Measurements from ENCODE around the gene PTPRG. TPM values are rescaled to one million over a fixed set of nuclear protein-coding genes. Genes with fewer than 3 reads are reported as not detected.
"Not testable (repeated sequence)": the region's sequence is repeated elsewhere in the genome, so short reads cannot be mapped to it uniquely, and the experiment has no call there.

PTPRG gene
- total and polyA plus RNA-seq, 8 donors: 50.9 to 88.4 (median 54.4) TPM

DNA sequence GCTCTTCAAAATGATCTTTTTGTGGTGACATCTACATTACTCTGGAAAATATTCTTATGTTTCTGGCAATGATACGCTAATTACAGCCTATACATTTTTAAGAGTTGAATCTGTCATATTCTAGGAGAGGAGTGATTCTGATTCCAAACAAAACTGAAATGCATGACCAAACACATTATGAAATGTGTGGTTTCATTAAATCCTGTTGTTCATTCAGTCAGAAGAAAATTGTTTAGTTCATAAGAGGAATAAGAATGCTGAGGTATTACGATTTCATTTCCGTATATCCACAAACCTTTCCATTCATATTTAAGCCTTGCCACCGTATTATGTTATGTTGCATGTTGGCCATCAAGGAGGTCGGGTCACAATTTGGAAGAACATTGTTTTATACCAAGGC lies 466.9 kb downstream of the PTPRG start:
- Histone ChIP-seq H3K27me3 (no peaks in the 10 kb centered on the region), H3K36me3 (no peaks in the 10 kb centered on the region), H3K27ac (no peak overlapping the region), H3K9me3 (no peaks in the 10 kb centered on the region), H3K4me1 (no peaks in the 10 kb centered on the region), H3K4me3 (no peak overlapping the region)
- no peak for ATAC-seq
- no peak for DNase-seq
- intact Hi-C loops (cut with DNase I): no loop called here
- TF ChIP-seq, protein P1, sequence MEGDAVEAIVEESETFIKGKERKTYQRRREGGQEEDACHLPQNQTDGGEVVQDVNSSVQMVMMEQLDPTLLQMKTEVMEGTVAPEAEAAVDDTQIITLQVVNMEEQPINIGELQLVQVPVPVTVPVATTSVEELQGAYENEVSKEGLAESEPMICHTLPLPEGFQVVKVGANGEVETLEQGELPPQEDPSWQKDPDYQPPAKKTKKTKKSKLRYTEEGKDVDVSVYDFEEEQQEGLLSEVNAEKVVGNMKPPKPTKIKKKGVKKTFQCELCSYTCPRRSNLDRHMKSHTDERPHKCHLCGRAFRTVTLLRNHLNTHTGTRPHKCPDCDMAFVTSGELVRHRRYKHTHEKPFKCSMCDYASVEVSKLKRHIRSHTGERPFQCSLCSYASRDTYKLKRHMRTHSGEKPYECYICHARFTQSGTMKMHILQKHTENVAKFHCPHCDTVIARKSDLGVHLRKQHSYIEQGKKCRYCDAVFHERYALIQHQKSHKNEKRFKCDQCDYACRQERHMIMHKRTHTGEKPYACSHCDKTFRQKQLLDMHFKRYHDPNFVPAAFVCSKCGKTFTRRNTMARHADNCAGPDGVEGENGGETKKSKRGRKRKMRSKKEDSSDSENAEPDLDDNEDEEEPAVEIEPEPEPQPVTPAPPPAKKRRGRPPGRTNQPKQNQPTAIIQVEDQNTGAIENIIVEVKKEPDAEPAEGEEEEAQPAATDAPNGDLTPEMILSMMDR (IDR thresholded peaks at IDR 0.05): no peak

DNA sequence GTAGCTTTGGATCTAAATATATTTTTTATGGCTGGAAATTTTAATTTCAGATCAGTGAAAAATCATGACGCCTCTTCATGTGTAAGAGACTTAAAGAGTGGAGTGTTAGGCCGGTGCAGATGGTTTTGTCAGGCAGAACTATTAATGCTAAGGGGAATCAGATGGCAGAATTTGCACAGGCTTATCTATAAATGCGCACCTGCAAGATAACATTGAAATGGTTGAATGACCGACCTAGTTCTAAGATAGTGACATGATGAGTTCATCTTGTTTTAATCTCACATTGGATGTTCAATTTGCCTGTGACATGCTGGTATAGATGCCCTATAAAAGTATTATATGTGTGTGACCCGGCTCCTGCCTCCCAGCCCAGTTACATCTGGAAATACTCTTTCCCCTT lies 471.4 kb downstream of the PTPRG start:
- no peak for ATAC-seq
- Histone ChIP-seq H3K4me1 (no peaks in the 10 kb centered on the region), H3K4me3 (no peak overlapping the region), H3K27ac (no peak overlapping the region), H3K36me3 (no peaks in the 10 kb centered on the region), H3K27me3 (no peaks in the 10 kb centered on the region), H3K9me3 (no peaks in the 10 kb centered on the region)
- TF ChIP-seq, protein P1 (IDR thresholded peaks at IDR 0.05): no peak
- intact Hi-C loops (cut with DNase I): no loop called here
- DNase-seq: no peak

GRCh38 chr3:62035402-62036057 lies 474.2 kb downstream of the PTPRG start:
- Histone ChIP-seq H3K36me3 (no peaks in the 10 kb centered on the region), H3K9me3 (no peaks in the 10 kb centered on the region), H3K27me3 (no peaks in the 10 kb centered on the region), H3K4me3 (no peak overlapping the region), H3K4me1 (no peaks in the 10 kb centered on the region), H3K27ac (no peak overlapping the region)
- no peak for DNase-seq
- intact Hi-C loops (cut with DNase I): no loop called here
- TF ChIP-seq, protein P1 (IDR thresholded peaks at IDR 0.05): no peak
- no peak for ATAC-seq

GRCh38 chr3:62036726-62037125 lies 475.4 kb downstream of the PTPRG start:
- Histone ChIP-seq H3K36me3 (no peaks in the 10 kb centered on the region), H3K27me3 (no peaks in the 10 kb centered on the region), H3K9me3 (no peaks in the 10 kb centered on the region), H3K4me1 (no peaks in the 10 kb centered on the region), H3K27ac (no peak overlapping the region), H3K4me3 (no peak overlapping the region)
- intact Hi-C loops (cut with DNase I): no loop called here
- DNase-seq: no peak
- TF ChIP-seq, protein P1 (IDR thresholded peaks at IDR 0.05): no peak
- ATAC-seq: no peak

DNA sequence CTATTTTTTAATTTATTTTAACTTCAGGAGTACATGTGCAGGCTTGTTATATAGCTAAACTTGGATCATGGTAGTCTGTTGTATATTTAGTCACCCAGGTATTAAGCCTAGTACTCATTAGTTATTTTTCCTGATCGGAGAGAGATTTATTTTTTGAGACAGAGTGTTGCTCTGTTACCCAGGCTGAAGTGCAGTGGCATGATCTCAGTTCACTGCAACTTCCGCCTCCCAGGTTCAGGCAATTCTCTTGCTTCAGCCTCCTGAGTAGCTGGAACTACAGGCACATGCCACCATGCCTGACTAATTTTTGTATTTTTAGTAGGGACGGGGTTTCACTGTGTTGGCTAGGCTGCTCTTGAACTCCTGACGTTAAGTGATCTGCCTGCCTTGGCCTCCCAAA lies 477.4 kb downstream of the PTPRG start:
- H3K4me3 ChIP-seq; H3K27me3 ChIP-seq; H3K27ac ChIP-seq; DNase-seq; H3K36me3 ChIP-seq; intact Hi-C loops (cut with DNase I); H3K4me1 ChIP-seq; ATAC-seq; H3K9me3 ChIP-seq: not testable (repeated sequence)

GRCh38 chr3:62039586-62039985 lies 478.2 kb downstream of the PTPRG start:
- TF ChIP-seq, protein P1 (IDR thresholded peaks at IDR 0.05): no peak
- Histone ChIP-seq H3K27ac (no peak overlapping the region), H3K4me1 (no peaks in the 10 kb centered on the region), H3K9me3 (no peaks in the 10 kb centered on the region), H3K27me3 (no peaks in the 10 kb centered on the region), H3K36me3 (no peaks in the 10 kb centered on the region), H3K4me3 (no peak overlapping the region)
- no peak for ATAC-seq
- intact Hi-C loops (cut with DNase I): no loop called here
- peak in 2 of 4 donors; percentile 26 to 40 for DNase-seq

All from left lung (tissue), 10 donors.